K562 (cell line): Measurements from ENCODE around the gene TMEM60. TPM values are rescaled to one million over a fixed set of nuclear protein-coding genes. Genes with fewer than 3 reads are reported as not detected.

Experiments used
- BCLAF1 ChIP-seq, 2 experiments: fragments of 450-650 bp in 1 of 2; IDR thresholded peaks; 2 replicates each; pipeline ENCODE4 v1.6.1; 2011 to 2017; ENCODE audit warnings: low read depth in 2 of 2, antibody characterized with exemption in 1 of 2, borderline replicate concordance in 1 of 2, low read length in 1 of 2, mild to moderate bottlenecking in 1 of 2, mixed read lengths in 1 of 2; ENCODE audit not compliant: control insufficient read depth in 1 of 2
- CBX5 ChIP-seq: IDR thresholded peaks from 2 replicates; pipeline ENCODE4 v1.6.1; 2014; ENCODE audit warnings: low read depth, borderline replicate concordance
- CHD4 ChIP-seq: fragments of 200-600 bp; sonication (generic); IDR thresholded peaks from 3 replicates; pipeline ENCODE4 v1.6.1; 2012; ENCODE audit warnings: low read depth, mild to moderate bottlenecking, mixed read lengths, low read length, inconsistent platforms; ENCODE audit not compliant: insufficient read depth, insufficient replicate concordance, poor library complexity, severe bottlenecking
- CLOCK ChIP-seq: fragments of 250-450 bp; sonication (Bioruptor Pico); IDR thresholded peaks from 2 replicates; pipeline ENCODE4 v1.4.0; 2020; ENCODE audit warnings: mild to moderate bottlenecking, moderate library complexity, borderline replicate concordance
- CREB1 ChIP-seq, 2 experiments: sonication (generic) in 1 of 2; formaldehyde crosslinking in 1 of 2; IDR thresholded peaks; 2 replicates each; pipeline versions ENCODE4 v1.6.1 to v1.8.0; 2012 to 2022; ENCODE audit warnings: inconsistent platforms in 1 of 2, mild to moderate bottlenecking in 1 of 2, missing genetic modification reagents in 1 of 2, moderate library complexity in 1 of 2
- HDAC2 ChIP-seq: fragments of 450-650 bp; IDR thresholded peaks from 2 replicates; pipeline ENCODE4 v1.6.1; 2016; ENCODE audit warnings: mild to moderate bottlenecking
- MTF1 ChIP-seq: fragments of 250-450 bp; sonication (Bioruptor Pico); IDR thresholded peaks from 2 replicates; pipeline ENCODE4 v1.9.0; 2021; ENCODE audit warnings: moderate library complexity, mild to moderate bottlenecking, inconsistent platforms, borderline replicate concordance
- PREB ChIP-seq: sonication (generic); formaldehyde crosslinking; IDR thresholded peaks from 2 replicates; pipeline ENCODE4 v1.8.1; 2023; ENCODE audit warnings: mild to moderate bottlenecking, missing genetic modification reagents
- PRPF4 ChIP-seq: fragments of 200-400 bp; formaldehyde crosslinking; IDR thresholded peaks from one replicate; pipeline ENCODE4 v1.6.1; 2017; ENCODE audit warnings: low read length, low read depth, mild to moderate bottlenecking; ENCODE audit not compliant: insufficient read depth, poor library complexity, severe bottlenecking
- SIN3A ChIP-seq, 2 experiments: fragments of 150-350 bp in 1 of 2; IDR thresholded peaks; 2 replicates each; pipeline ENCODE4 v1.6.1; 2011 to 2016; ENCODE audit warnings: borderline replicate concordance in 2 of 2, low read depth in 2 of 2, low read length in 2 of 2, mild to moderate bottlenecking in 2 of 2, moderate library complexity in 2 of 2; ENCODE audit not compliant: control insufficient read depth in 1 of 2
- SMC3 ChIP-seq: conservative IDR thresholded peaks from 2 replicates; pipeline ENCODE4 v1.6.1; 2011; ENCODE audit warnings: low read depth, low read length, improper control_type of control experiment; ENCODE audit not compliant: insufficient read depth
- SRF ChIP-seq, 2 experiments: fragments of 250-450, 450-650 bp in 1 of 2; sonication (Bioruptor Pico) in 1 of 2; sonication (generic) in 1 of 2; formaldehyde crosslinking; IDR thresholded peaks; 2 replicates each; pipeline versions ENCODE4 v1.5.0 to v1.5.1; 2020 to 2022; ENCODE audit warnings: mild to moderate bottlenecking in 1 of 2, missing genetic modification reagents in 1 of 2
- U2AF2 ChIP-seq: fragments of 200-400 bp; formaldehyde crosslinking; optimal IDR thresholded peaks from 2 replicates; pipeline ENCODE3; 2017; ENCODE audit warnings: low read depth, mild to moderate bottlenecking, low read length
- ZNF316 ChIP-seq: fragments of 450-650 bp; IDR thresholded peaks from 2 replicates; pipeline ENCODE4 v1.6.1; 2016
- ZNF408 ChIP-seq: fragments of 250-450 bp; sonication (Bioruptor Pico); IDR thresholded peaks from 2 replicates; pipeline ENCODE4 v1.4.0; 2020; ENCODE audit warnings: low read depth, mild to moderate bottlenecking, moderate library complexity
- ZNF511 ChIP-seq: sonication (generic); formaldehyde crosslinking; IDR thresholded peaks from 2 replicates; pipeline ENCODE4 v1.8.0; 2022; ENCODE audit warnings: mild to moderate bottlenecking, missing genetic modification reagents
- ZNF780A ChIP-seq: fragments of 250-450 bp; sonication (Bioruptor Pico); IDR thresholded peaks from 2 replicates; pipeline ENCODE4 v1.5.0; 2021; ENCODE audit warnings: mild to moderate bottlenecking
- ZNF79 ChIP-seq: fragments of 250-450 bp; sonication (Bioruptor Pico); IDR thresholded peaks from 2 replicates; pipeline ENCODE4 v1.4.0; 2020; ENCODE audit warnings: low read depth, mild to moderate bottlenecking, moderate library complexity
- polyA plus RNA-seq, 8 experiments: library from polyadenylated mRNA; depleted of rRNA in 4 of 8; stranded (reverse) in 5 of 8; unstranded in 3 of 8; fragments of >200 nt; fragmentation: Nextera tagmentation in 2 of 8; fragmentation: Illumina TruSeq in 1 of 8; extraction: Ambion mirVana in 2 of 8; extraction: Trizol in 1 of 8; gene quantifications; 2 replicates each; pipeline versions ENCODE4 v1.2.1 to v1.2.3, GENCODE V29; 2011 to 2014; ENCODE audit warnings: inconsistent platforms in 1 of 8, missing spikeins in 1 of 8
- total RNA-seq, 7 experiments: library from RNA; depleted of rRNA in 6 of 7; stranded (reverse); fragments of >200 nt in 6 of 7; fragmentation: Illumina TruSeq in 2 of 7; extraction: Trizol in 2 of 7; gene quantifications; 2 replicates each; pipeline versions ENCODE4 v1.2.1 to v1.2.3, GENCODE V29; 2011 to 2021; ENCODE audit warnings: low replicate concordance in 1 of 7

Gene TMEM60
- total and polyA plus RNA-seq, 9 of the 15 experiments (the other 6 are each of a cell fraction or from before 2014, with no cell fraction given), result 12.5 to 140 (median 38.4) TPM

GRCh38 chr7:77798394-77799077, at the start of gene TMEM60, which contains the start of gene PHTF2 (continued):
- TF ChIP-seq PRPF4 (no peak), CLOCK (CRISPR knock-in tag) (0 out of 2 replicates have a peak, but pooled peaks have one; percentile 42), PREB (CRISPR knock-in tag) (no peak), ZNF79 (CRISPR knock-in tag) (0 out of 2 replicates have a peak, but pooled peaks have one; percentile 19), U2AF2 (no peak), HDAC2 (no peak; the same call in 1 of the 2 replicates), MTF1 (CRISPR knock-in tag) (no peak), CHD4 (no peak), ZNF511 (CRISPR knock-in tag) (no peak; the same call in 1 of the 2 replicates), BCLAF1 (IDR thresholded peaks at IDR 0.05; ENCODE audit: borderline replicate concordance in 1 of 2, control insufficient read depth in 1 of 2, low read depth in 2 of 2, low read length in 1 of 2) (no peak), ZNF408 (no peak), SRF (CRISPR knock-in tag; IDR thresholded peaks at IDR 0.05) (peak in 1 of 2 experiments; percentile 52; a peak in 1 of 4 replicates), ZNF780A (CRISPR knock-in tag) (no peak), ZNF316 (no peak), CREB1 (IDR thresholded peaks at IDR 0.05) (no peak), CREB1 (CRISPR knock-in tag; IDR thresholded peaks at IDR 0.05) (peak; percentile 53), CBX5 (0 out of 2 replicates have a peak, but pooled peaks have one; percentile 37), SIN3A (IDR thresholded peaks at IDR 0.05; ENCODE audit: borderline replicate concordance in 2 of 2, control insufficient read depth in 1 of 2, low read depth in 2 of 2, low read length in 2 of 2) (peak in 1 of 2 experiments; percentile 70; a peak in 1 of 4 replicates), SMC3 (no peak)
